ENCODE data around the gene ASIC1. TPM values are rescaled to one million over a fixed set of nuclear protein-coding genes. Genes with fewer than 3 reads are reported as not detected.

ASIC1 gene
- total and polyA plus RNA-seq, 2 donors, result 1.3 to 3.6 TPM

GRCh38 chr12:50129290-50129689 lies 71.9 kb downstream of the ASIC1 start:
- Histone ChIP-seq H3K9me3 (ENCODE audit: control insufficient read depth in 2 of 2, insufficient read depth in 1 of 2, low read length in 1 of 2) (no peaks in the 10 kb centered on the region), H3K4me3 (ENCODE audit: low read length in 2 of 2) (no peak overlapping the region), H3K36me3 (ENCODE audit: control insufficient read depth in 2 of 2, insufficient read depth in 2 of 2, low read length in 1 of 2) (peaks cover 41 to 68% of the 10 kb centered on the region in 2 donors), H3K4me1 (ENCODE audit: control insufficient read depth in 2 of 2, insufficient read depth in 2 of 2, low read length in 2 of 2) (peaks cover 3 to 10% of the 10 kb centered on the region in 2 donors), H3K27me3 (ENCODE audit: control insufficient read depth in 2 of 2, insufficient read depth in 1 of 2, low read length in 1 of 2) (no peaks in the 10 kb centered on the region), H3K27ac (ENCODE audit: low read depth in 1 of 2, low read length in 1 of 2) (no peak overlapping the region)
- no peak for DNase-seq (ENCODE audit: low read depth in 6 of 9, low spot score in 9 of 9)
- WGBS, result 95% methylated on average over 4 of the region's 4 CpGs

GRCh38 chr12:50132505-50133135 lies 75.2 kb downstream of the ASIC1 start:
- WGBS, result 89% methylated on average over 2 of the region's 2 CpGs
- Histone ChIP-seq H3K4me1 (ENCODE audit: control insufficient read depth in 2 of 2, insufficient read depth in 2 of 2, low read length in 2 of 2) (peaks cover 0 to 3% of the 10 kb centered on the region in 2 donors), H3K27ac (ENCODE audit: low read depth in 1 of 2, low read length in 1 of 2) (no peak overlapping the region), H3K4me3 (ENCODE audit: low read length in 2 of 2) (no peak overlapping the region), H3K36me3 (ENCODE audit: control insufficient read depth in 2 of 2, insufficient read depth in 2 of 2, low read length in 1 of 2) (peaks cover 52 to 81% of the 10 kb centered on the region in 2 donors), H3K27me3 (ENCODE audit: control insufficient read depth in 2 of 2, insufficient read depth in 1 of 2, low read length in 1 of 2) (no peaks in the 10 kb centered on the region), H3K9me3 (ENCODE audit: control insufficient read depth in 2 of 2, insufficient read depth in 1 of 2, low read length in 1 of 2) (no peaks in the 10 kb centered on the region)
- DNase-seq (ENCODE audit: low read depth in 6 of 9, low spot score in 9 of 9), result peak in 4 of 9 donors; percentile 23 to 71 (median 35)

Other genes starting within 250 kb of the ASIC1 start
- 5.6 TPM for gene NCKAP5L, start 229.2 kb upstream of the ASIC1 start, total RNA-seq
- 17.5 TPM for gene NCKAP5L, start 229.2 kb upstream of the ASIC1 start, polyA plus RNA-seq
- 5.2 TPM for gene BCDIN3D, start 214.5 kb upstream of the ASIC1 start, total RNA-seq
- gene BCDIN3D, start 214.5 kb upstream of the ASIC1 start, polyA plus RNA-seq, result 7.0 TPM
- 0.24 TPM for gene FAIM2, start 153.7 kb upstream of the ASIC1 start, total RNA-seq
- 0.41 TPM for gene FAIM2, start 153.7 kb upstream of the ASIC1 start, polyA plus RNA-seq
- 0.05 TPM for gene AQP2, start 106.9 kb upstream of the ASIC1 start, total RNA-seq
- gene AQP2, start 106.9 kb upstream of the ASIC1 start, polyA plus RNA-seq, result 0.05 TPM
- gene AQP5, start 95.7 kb upstream of the ASIC1 start, total RNA-seq, result 0.09 TPM
- gene AQP5, start 95.7 kb upstream of the ASIC1 start, polyA plus RNA-seq, result 0.37 TPM
- not detected for gene AQP6, start 84.6 kb upstream of the ASIC1 start, total RNA-seq
- under 0.01 TPM for gene AQP6, start 84.6 kb upstream of the ASIC1 start, polyA plus RNA-seq
- 50.1 TPM for gene RACGAP1, start 32.1 kb upstream of the ASIC1 start, total RNA-seq
- 9.2 TPM for gene RACGAP1, start 32.1 kb upstream of the ASIC1 start, polyA plus RNA-seq
- gene SMARCD1, start 27.7 kb downstream of the ASIC1 start, total RNA-seq, result 38.2 TPM
- gene SMARCD1, start 27.7 kb downstream of the ASIC1 start, polyA plus RNA-seq, result 19.9 TPM
- gene GPD1, start 46.4 kb downstream of the ASIC1 start, total RNA-seq, result 0.38 TPM
- gene GPD1, start 46.4 kb downstream of the ASIC1 start, polyA plus RNA-seq, result 1.0 TPM
- gene COX14, start 54.6 kb downstream of the ASIC1 start, total RNA-seq, result 72.4 TPM
- gene COX14, start 54.6 kb downstream of the ASIC1 start, polyA plus RNA-seq, result 81.4 TPM
- gene CERS5, start 109.8 kb downstream of the ASIC1 start, total RNA-seq, result 30.7 TPM
- 130 TPM for gene CERS5, start 109.8 kb downstream of the ASIC1 start, polyA plus RNA-seq
- 46.9 TPM for gene LIMA1, start 225.9 kb downstream of the ASIC1 start, total RNA-seq
- 120 TPM for gene LIMA1, start 225.9 kb downstream of the ASIC1 start, polyA plus RNA-seq